Neural cell (in vitro differentiated cells): Measurements from ENCODE around the gene PIAS4.

Source experiments
- EZH2 ChIP-seq: fragments of 200-600, 300-800 bp; shearing (Covaris generic), sonication (generic); IDR thresholded peaks from 2 replicates; pipeline ENCODE4 v1.6.1; 2014; ENCODE audit warnings: antibody characterized with exemption, low read length, borderline replicate concordance, mild to moderate bottlenecking; ENCODE audit not compliant: insufficient read depth, poor library complexity, severe bottlenecking
- RAD21 ChIP-seq: fragments of 450-650 bp; conservative IDR thresholded peaks from 2 replicates; pipeline ENCODE4 v1.6.1; 2014; ENCODE audit warnings: antibody characterized with exemption, mild to moderate bottlenecking, moderate library complexity
- SMC3 ChIP-seq: fragments of 450-650 bp; conservative IDR thresholded peaks from 2 replicates; pipeline ENCODE4 v1.6.1; 2014; ENCODE audit warnings: antibody characterized with exemption, mild to moderate bottlenecking, moderate library complexity; ENCODE audit not compliant: poor library complexity
- TF ChIP-seq, protein P1 (sequence below): fragments of 450-650 bp; IDR thresholded peaks from 2 replicates; pipeline ENCODE4 v1.5.1; 2014; ENCODE audit warnings: antibody characterized with exemption, mild to moderate bottlenecking, moderate library complexity; ENCODE audit not compliant: poor library complexity, severe bottlenecking
- TF ChIP-seq, protein P2 (sequence below): IDR thresholded peaks from 2 replicates; pipeline ENCODE4 v1.6.1; 2012; ENCODE audit warnings: borderline replicate concordance

DNA sequence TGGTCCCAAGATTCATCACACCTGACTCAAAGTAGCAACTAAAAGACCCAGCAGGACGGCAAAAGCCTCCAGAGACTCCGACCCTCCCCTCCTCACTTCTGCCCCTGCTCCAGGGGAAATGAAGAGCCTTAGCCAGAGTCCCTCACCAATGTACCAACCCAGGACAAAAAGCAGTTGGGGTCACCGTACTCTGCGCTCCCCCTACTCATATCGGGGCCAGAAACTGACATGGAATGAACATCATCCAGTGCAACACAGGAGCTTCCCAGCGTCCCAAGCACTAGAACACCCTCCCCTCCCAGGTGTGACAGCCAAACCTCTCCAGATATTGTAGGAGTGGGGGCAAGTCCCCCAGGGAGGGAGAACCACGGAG, 24.0 kb upstream of the PIAS4 start:
- TF ChIP-seq, protein P1, sequence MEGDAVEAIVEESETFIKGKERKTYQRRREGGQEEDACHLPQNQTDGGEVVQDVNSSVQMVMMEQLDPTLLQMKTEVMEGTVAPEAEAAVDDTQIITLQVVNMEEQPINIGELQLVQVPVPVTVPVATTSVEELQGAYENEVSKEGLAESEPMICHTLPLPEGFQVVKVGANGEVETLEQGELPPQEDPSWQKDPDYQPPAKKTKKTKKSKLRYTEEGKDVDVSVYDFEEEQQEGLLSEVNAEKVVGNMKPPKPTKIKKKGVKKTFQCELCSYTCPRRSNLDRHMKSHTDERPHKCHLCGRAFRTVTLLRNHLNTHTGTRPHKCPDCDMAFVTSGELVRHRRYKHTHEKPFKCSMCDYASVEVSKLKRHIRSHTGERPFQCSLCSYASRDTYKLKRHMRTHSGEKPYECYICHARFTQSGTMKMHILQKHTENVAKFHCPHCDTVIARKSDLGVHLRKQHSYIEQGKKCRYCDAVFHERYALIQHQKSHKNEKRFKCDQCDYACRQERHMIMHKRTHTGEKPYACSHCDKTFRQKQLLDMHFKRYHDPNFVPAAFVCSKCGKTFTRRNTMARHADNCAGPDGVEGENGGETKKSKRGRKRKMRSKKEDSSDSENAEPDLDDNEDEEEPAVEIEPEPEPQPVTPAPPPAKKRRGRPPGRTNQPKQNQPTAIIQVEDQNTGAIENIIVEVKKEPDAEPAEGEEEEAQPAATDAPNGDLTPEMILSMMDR = no peak
- TF ChIP-seq EZH2 (no peak), RAD21 (no peak), SMC3 (no peak)
- TF ChIP-seq, protein P2, sequence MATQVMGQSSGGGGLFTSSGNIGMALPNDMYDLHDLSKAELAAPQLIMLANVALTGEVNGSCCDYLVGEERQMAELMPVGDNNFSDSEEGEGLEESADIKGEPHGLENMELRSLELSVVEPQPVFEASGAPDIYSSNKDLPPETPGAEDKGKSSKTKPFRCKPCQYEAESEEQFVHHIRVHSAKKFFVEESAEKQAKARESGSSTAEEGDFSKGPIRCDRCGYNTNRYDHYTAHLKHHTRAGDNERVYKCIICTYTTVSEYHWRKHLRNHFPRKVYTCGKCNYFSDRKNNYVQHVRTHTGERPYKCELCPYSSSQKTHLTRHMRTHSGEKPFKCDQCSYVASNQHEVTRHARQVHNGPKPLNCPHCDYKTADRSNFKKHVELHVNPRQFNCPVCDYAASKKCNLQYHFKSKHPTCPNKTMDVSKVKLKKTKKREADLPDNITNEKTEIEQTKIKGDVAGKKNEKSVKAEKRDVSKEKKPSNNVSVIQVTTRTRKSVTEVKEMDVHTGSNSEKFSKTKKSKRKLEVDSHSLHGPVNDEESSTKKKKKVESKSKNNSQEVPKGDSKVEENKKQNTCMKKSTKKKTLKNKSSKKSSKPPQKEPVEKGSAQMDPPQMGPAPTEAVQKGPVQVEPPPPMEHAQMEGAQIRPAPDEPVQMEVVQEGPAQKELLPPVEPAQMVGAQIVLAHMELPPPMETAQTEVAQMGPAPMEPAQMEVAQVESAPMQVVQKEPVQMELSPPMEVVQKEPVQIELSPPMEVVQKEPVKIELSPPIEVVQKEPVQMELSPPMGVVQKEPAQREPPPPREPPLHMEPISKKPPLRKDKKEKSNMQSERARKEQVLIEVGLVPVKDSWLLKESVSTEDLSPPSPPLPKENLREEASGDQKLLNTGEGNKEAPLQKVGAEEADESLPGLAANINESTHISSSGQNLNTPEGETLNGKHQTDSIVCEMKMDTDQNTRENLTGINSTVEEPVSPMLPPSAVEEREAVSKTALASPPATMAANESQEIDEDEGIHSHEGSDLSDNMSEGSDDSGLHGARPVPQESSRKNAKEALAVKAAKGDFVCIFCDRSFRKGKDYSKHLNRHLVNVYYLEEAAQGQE = no peak
